ELF-1 (cell line): ENCODE results near the gene SERPIND1.
A peak's percentile ranks its signal among the peaks of the same experiment; 100 is the strongest.

ENCODE experiments used
- DNase-seq: peaks from one replicate; pipeline ENCODE4 v3.0.0-alpha.2; 2016; ENCODE audit warnings: low read depth, low spot score

The SERPIND1 gene

GRCh38 chr22:20788627-20789344 lies 14.9 kb downstream of the SERPIND1 start:
- DNase-seq: no peak

GRCh38 chr22:20792221-20792965 lies 18.5 kb downstream of the SERPIND1 start:
- DNase-seq: no peak

- DNase-seq: no peak
Observed at GRCh38 chr22:20792966-20793728, 19.2 kb downstream of the SERPIND1 start.

- DNase-seq: no peak
Observed at GRCh38 chr22:20793748-20794649, 20.1 kb downstream of the SERPIND1 start.

- DNase-seq: no peak
Observed at GRCh38 chr22:20794650-20795413, 20.9 kb downstream of the SERPIND1 start.

- DNase-seq: no peak
Observed at GRCh38 chr22:20796731-20797130, 22.8 kb downstream of the SERPIND1 start.

- DNase-seq: no peak
Observed at GRCh38 chr22:20798218-20798617, 24.3 kb downstream of the SERPIND1 start.

- no peak for DNase-seq
Observed at GRCh38 chr22:20798974-20799373, 25.1 kb downstream of the SERPIND1 start.

- DNase-seq: peak; percentile 74
Observed at GRCh38 chr22:20799449-20799848, 25.5 kb downstream of the SERPIND1 start.

GRCh38 chr22:20802452-20802851 lies 28.5 kb downstream of the SERPIND1 start:
- no peak for DNase-seq

- no peak for DNase-seq
Observed at GRCh38 chr22:20802922-20803553, 29.1 kb downstream of the SERPIND1 start.

- peak; percentile 45 for DNase-seq
Observed at GRCh38 chr22:20803696-20804324, 29.9 kb downstream of the SERPIND1 start.

- DNase-seq: no peak
Observed at GRCh38 chr22:20804650-20805049, 30.7 kb downstream of the SERPIND1 start.

GRCh38 chr22:20805972-20806471 lies 32.1 kb downstream of the SERPIND1 start:
- DNase-seq: no peak

GRCh38 chr22:20807315-20807752 lies 33.4 kb downstream of the SERPIND1 start:
- DNase-seq: peak; percentile 11

GRCh38 chr22:20808844-20809243 lies 34.9 kb downstream of the SERPIND1 start:
- DNase-seq: no peak

GRCh38 chr22:20809538-20810185 lies 35.7 kb downstream of the SERPIND1 start:
- no peak for DNase-seq

GRCh38 chr22:20810645-20811044 lies 36.7 kb downstream of the SERPIND1 start:
- no peak for DNase-seq

- no peak for DNase-seq
Observed at GRCh38 chr22:20811171-20811570, 37.3 kb downstream of the SERPIND1 start.
